ENCODE measurements around the gene MRPL23.

Gene MRPL23

GRCh38 chr11:1946812-1947484 lies at the start of gene MRPL23:
Gene MRPL23, plus strand, starts transcription at chr11:1947332. Its CDS starts 31 bp downstream, at chr11:1947363.
- DNase-seq: no peak

- no peak for DNase-seq
Measured at GRCh38 chr11:1899090-1899489, 48.0 kb upstream of the MRPL23 start.

- DNase-seq: no peak
Measured at GRCh38 chr11:1899686-1900085, 47.4 kb upstream of the MRPL23 start.

- DNase-seq: no peak
Measured at GRCh38 chr11:1906181-1906580, 41.0 kb upstream of the MRPL23 start.

- no peak for DNase-seq
Measured at GRCh38 chr11:1906611-1907423, 40.3 kb upstream of the MRPL23 start.

GRCh38 chr11:1908618-1909017 lies 38.5 kb upstream of the MRPL23 start:
- no peak for DNase-seq

- DNase-seq: no peak
Measured at GRCh38 chr11:1909524-1909923, 37.6 kb upstream of the MRPL23 start.

- no peak for DNase-seq
Measured at GRCh38 chr11:1912289-1912878, 34.7 kb upstream of the MRPL23 start.

GRCh38 chr11:1913271-1914060 lies 33.7 kb upstream of the MRPL23 start:
- DNase-seq: no peak

GRCh38 chr11:1915795-1916131 lies 31.4 kb upstream of the MRPL23 start:
- no peak for DNase-seq

- DNase-seq: no peak
Measured at GRCh38 chr11:1916132-1916985, 30.8 kb upstream of the MRPL23 start.

GRCh38 chr11:1916986-1917522 lies 30.1 kb upstream of the MRPL23 start:
- no peak for DNase-seq

GRCh38 chr11:1917523-1918435 lies 29.4 kb upstream of the MRPL23 start:
- no peak for DNase-seq

GRCh38 chr11:1918436-1919315 lies 28.5 kb upstream of the MRPL23 start:
- DNase-seq: peak in 1 of 2 experiments; percentile 28

GRCh38 chr11:1919391-1920127 lies 27.6 kb upstream of the MRPL23 start, which contains the start of gene TNNT3:
Gene TNNT3, plus strand, starts transcription at chr11:1919703. Its CDS starts 3,172 bp downstream, at chr11:1922875.
- peak in 1 of 2 experiments; percentile 17 for DNase-seq

GRCh38 chr11:1920128-1920908 lies 26.8 kb upstream of the MRPL23 start:
- DNase-seq: peak in 1 of 2 experiments; percentile 15

GRCh38 chr11:1920909-1921573 lies 26.1 kb upstream of the MRPL23 start:
- peak in 1 of 2 experiments; percentile 14 for DNase-seq
